Stimulated activated CD4-positive, alpha-beta T cell treated with anti-CD3 and anti-CD28 coated beads, Interleukin-1b, Interleukin-23, amount 100 ng/mL, for 1 hour (primary cell): ENCODE measurements around the gene HACL1.

Experiments used
- DNase-seq, 2 donors: peaks; one replicate each; pipeline ENCODE4 v3.0.0-alpha.2; 2020; ENCODE audit warnings: low read depth in 2 of 2

The HACL1 gene

GRCh38 chr3:15601399-15602145, at the start of gene HACL1, which contains the start of gene BTD:
TSS of gene HACL1 (minus strand) at chr3:15601569. CDS start at chr3:15601463, 106 bp downstream.
TSS of gene BTD (plus strand) at chr3:15601745. CDS start at chr3:15635440, 33,695 bp downstream.
- DNase-seq: peak; percentile 95 to 99

- DNase-seq: no peak
Measured at GRCh38 chr3:15649858-15650257, 48.5 kb upstream of the HACL1 start.

GRCh38 chr3:15649341-15649740, 48.0 kb upstream of the HACL1 start:
- DNase-seq: no peak

GRCh38 chr3:15647611-15648167, 46.3 kb upstream of the HACL1 start:
- peak in 1 of 2 donors; percentile 16 for DNase-seq

- no peak for DNase-seq
Measured at GRCh38 chr3:15646851-15647511, 45.6 kb upstream of the HACL1 start.

GRCh38 chr3:15645740-15646501, 44.6 kb upstream of the HACL1 start:
- DNase-seq: no peak

GRCh38 chr3:15645246-15645645, 43.9 kb upstream of the HACL1 start:
- no peak for DNase-seq

- no peak for DNase-seq
Measured at GRCh38 chr3:15638891-15639262, 37.5 kb upstream of the HACL1 start.

GRCh38 chr3:15638193-15638890, 37.0 kb upstream of the HACL1 start:
- DNase-seq: no peak

- no peak for DNase-seq
Measured at GRCh38 chr3:15637131-15637951, 36.0 kb upstream of the HACL1 start.

- DNase-seq: no peak
Measured at GRCh38 chr3:15636028-15636709, 34.8 kb upstream of the HACL1 start.

- no peak for DNase-seq
Measured at GRCh38 chr3:15635121-15635661, 33.8 kb upstream of the HACL1 start.

- no peak for DNase-seq
Measured at GRCh38 chr3:15634671-15635070, 33.3 kb upstream of the HACL1 start.

- DNase-seq: no peak
Measured at GRCh38 chr3:15633766-15634598, 32.6 kb upstream of the HACL1 start.

- no peak for DNase-seq
Measured at GRCh38 chr3:15633159-15633558, 31.8 kb upstream of the HACL1 start.

GRCh38 chr3:15632212-15632580, 30.8 kb upstream of the HACL1 start:
- no peak for DNase-seq

GRCh38 chr3:15631426-15632211, 30.2 kb upstream of the HACL1 start:
- DNase-seq: no peak
